ENCODE results near the gene CACUL1.

DNA sequence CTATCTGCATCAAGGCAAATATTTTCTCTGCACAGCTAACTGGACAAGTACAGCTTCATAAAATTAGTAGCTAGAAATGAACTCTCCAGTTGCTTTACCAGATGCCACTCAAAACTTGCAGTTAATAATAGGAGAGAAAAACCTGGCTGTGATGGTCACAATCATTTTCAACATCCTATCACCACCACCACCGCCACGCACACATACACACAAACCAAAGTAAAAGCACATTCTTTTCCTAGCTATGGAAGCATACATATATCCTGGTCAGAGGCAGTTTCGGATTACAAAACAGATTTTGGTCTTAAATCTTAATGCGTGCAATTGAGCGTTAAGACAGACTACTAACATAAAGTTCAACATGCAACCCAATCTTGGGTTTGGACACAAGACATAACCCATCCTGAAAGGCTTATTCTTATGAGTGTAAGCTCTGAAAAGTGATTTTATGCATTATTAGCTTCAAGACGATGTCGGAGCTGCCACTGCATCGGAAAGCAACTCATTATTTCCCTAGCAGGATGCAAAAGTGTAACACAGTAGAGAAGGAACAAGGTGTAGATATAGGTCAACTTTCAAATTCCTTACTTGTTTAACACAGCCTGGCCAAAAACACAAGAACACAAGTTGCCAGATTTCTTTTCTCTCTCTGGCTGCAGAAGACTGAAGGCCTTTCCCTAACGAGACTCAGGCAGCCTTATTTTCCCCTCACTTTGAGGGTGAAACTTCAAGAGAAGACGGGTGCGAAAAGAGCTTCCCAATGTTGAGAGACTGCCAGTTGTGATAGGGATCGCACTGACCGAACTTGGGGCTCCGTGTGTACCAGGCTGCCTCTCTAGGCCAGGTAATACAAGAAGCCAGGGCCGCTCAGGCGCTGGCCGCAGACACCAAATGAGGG lies 1.2 kb downstream of the CACUL1 start:
- TF ChIP-seq, protein P1, sequence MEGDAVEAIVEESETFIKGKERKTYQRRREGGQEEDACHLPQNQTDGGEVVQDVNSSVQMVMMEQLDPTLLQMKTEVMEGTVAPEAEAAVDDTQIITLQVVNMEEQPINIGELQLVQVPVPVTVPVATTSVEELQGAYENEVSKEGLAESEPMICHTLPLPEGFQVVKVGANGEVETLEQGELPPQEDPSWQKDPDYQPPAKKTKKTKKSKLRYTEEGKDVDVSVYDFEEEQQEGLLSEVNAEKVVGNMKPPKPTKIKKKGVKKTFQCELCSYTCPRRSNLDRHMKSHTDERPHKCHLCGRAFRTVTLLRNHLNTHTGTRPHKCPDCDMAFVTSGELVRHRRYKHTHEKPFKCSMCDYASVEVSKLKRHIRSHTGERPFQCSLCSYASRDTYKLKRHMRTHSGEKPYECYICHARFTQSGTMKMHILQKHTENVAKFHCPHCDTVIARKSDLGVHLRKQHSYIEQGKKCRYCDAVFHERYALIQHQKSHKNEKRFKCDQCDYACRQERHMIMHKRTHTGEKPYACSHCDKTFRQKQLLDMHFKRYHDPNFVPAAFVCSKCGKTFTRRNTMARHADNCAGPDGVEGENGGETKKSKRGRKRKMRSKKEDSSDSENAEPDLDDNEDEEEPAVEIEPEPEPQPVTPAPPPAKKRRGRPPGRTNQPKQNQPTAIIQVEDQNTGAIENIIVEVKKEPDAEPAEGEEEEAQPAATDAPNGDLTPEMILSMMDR (IDR thresholded peaks at IDR 0.05) = no peak
- TF ChIP-seq POLR2A (IDR thresholded peaks at IDR 0.05) (no peak), EP300 (IDR thresholded peaks at IDR 0.05) (no peak)
